D721Med (cell line): ENCODE results near the gene C9orf43.
A peak's percentile ranks its signal among the peaks of the same experiment; 100 is the strongest.
"Not testable (repeated sequence)": the region's sequence is repeated elsewhere in the genome, so short reads cannot be mapped to it uniquely, and the experiment has no call there.

ENCODE experiments used
- DNase-seq: peaks from one replicate; pipeline ENCODE4 v3.0.0; 2011; ENCODE audit warnings: low spot score; ENCODE audit not compliant: insufficient read length
- FAIRE-seq: peaks from 2 replicates; lab custom pipeline; 2011; peaks lifted over from hg19 to GRCh38; lab: Jason Lieb, UNC
- TF ChIP-seq, protein P1 (sequence below): IDR thresholded peaks from 2 replicates; pipeline ENCODE4 v1.5.1; 2012; ENCODE audit warnings: mild to moderate bottlenecking, control low read depth; ENCODE audit not compliant: insufficient read depth; ENCODE audit errors: missing control alignments

Gene C9orf43

DNA sequence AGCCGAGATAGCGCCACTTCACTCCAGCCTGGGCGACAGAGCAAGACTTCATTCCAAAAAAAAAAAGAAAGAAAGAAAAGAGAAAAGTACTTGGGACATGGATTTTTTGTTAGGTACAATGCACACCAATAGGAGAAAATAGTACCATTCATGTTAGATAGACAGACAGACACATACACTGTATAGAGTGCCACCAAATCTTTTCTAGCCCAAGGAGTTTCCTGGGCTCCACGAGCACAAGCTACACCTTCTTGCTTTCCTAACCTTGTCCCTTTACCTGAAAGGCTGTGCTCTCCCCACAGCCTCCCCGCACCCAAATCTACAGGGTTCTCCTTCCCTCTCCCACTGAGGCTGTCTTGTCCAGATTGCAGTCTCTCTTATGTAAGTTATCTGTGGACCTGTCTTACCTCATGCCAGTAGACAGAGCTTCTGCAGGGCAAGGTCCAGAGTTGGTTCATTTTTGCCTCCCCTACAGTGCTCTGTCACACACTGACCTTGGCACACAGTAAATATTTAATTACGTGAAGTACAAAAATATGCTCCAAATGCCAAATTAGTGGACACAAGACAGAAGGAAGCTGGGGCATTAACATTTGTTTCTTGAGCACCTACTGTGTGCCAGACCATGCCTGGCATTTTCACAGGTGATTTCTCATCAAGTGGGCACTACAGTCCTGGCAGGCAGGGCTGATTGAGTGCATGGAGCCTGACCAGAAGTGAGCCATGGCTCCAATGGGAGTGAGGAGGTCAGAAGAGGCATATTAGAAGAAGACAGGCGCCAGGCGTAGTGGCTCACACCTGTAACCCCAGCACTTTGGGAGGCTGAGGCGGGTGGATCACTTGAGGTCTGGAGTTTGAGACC lies 15.3 kb upstream of the C9orf43 start:
- no peak for DNase-seq
- TF ChIP-seq, protein P1, sequence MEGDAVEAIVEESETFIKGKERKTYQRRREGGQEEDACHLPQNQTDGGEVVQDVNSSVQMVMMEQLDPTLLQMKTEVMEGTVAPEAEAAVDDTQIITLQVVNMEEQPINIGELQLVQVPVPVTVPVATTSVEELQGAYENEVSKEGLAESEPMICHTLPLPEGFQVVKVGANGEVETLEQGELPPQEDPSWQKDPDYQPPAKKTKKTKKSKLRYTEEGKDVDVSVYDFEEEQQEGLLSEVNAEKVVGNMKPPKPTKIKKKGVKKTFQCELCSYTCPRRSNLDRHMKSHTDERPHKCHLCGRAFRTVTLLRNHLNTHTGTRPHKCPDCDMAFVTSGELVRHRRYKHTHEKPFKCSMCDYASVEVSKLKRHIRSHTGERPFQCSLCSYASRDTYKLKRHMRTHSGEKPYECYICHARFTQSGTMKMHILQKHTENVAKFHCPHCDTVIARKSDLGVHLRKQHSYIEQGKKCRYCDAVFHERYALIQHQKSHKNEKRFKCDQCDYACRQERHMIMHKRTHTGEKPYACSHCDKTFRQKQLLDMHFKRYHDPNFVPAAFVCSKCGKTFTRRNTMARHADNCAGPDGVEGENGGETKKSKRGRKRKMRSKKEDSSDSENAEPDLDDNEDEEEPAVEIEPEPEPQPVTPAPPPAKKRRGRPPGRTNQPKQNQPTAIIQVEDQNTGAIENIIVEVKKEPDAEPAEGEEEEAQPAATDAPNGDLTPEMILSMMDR = no peak
- FAIRE-seq = no peak

DNA sequence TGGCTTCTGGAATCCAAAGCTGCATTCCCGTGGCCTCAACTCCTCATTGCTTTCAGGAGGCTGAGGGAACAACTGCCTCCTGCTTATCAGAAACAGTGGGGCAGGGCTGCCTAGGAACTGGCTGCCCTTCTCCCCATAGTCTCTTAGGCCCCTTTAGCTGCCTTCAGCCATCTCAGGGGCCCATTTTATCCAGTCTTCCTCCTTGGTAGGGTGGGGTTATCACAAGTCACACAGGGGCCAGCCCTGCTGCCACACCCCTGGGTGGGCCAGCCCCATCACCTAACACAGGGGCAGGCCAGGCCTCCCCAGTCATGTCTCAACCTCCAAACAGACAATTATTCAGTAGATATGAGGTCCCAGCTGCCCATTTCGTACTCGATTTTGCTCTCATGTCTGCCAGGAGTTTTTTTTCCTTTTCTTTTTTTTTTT lies 13.3 kb upstream of the C9orf43 start:
- no peak for FAIRE-seq
- TF ChIP-seq, protein P1 = no peak
- DNase-seq = no peak

DNA sequence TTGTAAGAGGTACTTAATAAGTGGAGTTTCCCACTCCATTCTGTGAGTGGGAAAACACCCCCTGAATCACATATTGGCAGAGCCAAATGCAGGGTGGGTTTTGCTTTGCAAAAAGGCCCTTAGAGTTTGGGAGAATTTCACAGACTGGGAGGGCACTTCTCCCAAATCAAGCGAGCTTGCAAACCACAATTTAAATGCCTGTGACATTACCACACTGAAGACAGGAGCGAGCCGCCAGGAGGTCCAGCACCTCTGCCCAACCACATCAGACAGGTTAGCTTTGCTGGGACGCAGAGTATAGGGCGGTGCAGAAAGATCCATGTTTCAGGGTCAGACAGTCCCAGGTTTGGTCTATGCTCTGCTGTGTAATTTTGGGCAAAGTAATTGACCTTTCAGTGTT lies 11.8 kb upstream of the C9orf43 start:
- TF ChIP-seq, protein P1 = no peak
- FAIRE-seq = no peak
- DNase-seq = no peak

DNA sequence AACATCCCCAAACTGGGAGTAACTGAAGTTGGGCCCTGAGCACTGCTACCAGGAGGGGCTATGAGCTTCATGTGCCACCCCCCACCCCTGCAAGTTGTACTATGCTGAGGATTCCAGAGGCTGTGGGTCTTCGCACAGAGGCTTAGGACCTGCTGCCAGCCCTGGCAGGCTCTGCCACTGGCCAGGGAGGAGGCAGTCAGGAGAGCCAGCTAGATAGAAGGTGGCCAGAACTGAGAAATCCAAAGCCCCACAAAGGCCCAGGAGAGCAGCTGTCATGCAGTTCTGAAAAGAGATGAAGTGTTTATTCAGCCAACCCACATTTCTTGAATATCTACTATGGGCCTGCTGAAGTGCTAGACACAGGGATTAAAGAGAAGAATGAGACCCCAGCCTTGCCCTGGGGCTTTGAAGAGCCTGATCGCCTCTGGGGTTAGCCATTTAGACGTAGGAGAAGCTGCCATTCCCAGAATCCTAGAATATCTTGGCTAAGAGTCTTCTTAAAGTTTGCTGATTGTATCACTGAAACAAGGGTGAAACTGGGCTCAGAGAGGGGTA lies 10.8 kb upstream of the C9orf43 start:
- TF ChIP-seq, protein P1 = no peak
- DNase-seq (no peak), FAIRE-seq (no peak)

DNA sequence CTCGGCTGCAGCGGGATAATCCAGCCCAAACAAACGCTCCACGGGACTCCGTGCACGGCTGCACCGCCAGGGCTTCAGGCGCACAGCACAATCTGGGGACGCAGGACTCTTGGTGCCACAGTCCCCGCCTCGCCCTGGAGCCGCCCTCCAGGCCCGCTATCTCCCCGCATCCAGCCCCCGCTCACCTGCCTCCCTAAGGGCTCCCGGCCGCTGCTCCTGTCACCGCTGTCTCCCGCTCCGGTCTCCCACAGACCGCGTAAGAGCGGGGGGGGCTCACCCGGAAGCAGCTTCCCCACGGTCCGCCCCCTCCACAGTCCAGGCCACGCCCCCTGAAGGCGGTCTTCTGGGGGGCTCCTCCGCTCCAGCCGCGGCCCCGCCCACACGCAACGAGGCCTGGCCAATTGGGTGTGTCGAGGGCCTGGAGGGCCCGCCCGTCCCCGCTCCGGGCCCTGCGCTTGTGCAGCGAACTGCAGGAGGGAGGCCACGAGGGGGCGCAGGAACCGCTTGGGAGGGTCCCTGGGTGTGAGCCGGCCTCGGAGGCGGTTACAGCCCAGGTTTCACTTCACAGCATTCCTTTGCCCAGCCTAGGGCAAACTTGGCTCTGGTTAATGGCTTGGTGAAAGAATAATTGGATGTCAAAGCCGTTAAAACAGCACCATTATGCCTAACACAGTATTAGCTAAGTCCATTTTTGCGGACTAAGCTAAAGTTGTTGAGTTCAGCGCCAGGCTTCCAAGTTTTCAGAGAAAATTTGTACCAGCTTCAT lies 9.3 kb upstream of the C9orf43 start, which contains the start of gene ALAD:
Gene ALAD (minus strand): TSS at position 258 of the 766 bp plus-strand sequence. CDS start 7,725 bp downstream, outside the sequence.
- FAIRE-seq (no peak), DNase-seq (peak; percentile 91)
- TF ChIP-seq, protein P1 = peak; percentile 67

DNA sequence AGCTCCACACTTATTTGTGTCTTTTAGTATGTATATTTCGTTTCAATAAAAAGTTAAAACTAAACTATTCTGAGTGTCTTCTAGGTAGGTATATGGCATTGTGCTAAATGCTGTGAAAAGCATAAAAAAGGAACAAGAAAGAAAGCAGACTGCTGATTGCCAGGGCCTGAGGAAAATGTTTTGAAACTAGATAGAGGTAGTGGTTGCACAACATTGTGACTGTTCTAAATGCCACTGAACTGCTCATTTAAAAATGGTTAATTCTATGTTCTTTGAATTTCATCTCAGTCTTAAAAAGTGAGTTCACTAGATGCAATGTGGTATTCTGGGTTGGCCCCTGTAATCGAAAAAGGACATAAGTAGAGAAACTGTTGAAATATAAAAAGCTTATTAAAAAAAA lies 6.9 kb upstream of the C9orf43 start:
- DNase-seq (no peak), FAIRE-seq (no peak)
- TF ChIP-seq, protein P1 = no peak

DNA sequence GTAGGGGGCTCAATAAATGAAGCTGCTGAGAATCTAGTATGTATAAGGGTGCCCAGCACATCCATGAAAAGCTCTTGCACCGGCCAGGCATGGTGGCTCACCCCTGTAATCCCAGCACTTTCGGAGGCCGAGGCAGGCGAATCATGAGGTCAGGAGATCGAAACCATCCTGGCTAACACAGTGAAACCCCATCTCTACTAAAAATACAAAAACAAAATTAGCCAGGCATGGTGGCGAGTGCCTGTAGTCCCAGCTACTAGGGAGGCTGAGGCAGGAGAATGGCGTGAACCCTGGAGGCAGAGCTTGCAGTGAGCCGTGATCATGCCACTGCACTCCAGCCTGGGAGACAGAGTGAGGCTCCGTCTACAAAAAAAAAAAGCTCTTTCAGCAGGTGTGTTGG lies 4.2 kb upstream of the C9orf43 start:
- DNase-seq, FAIRE-seq: not testable (repeated sequence)
